Stimulated activated CD4-positive, alpha-beta T cell treated with anti-CD3 and anti-CD28 coated beads, Interleukin-4, amount 100 ng/mL, for 24 hours (primary cell): ENCODE data around the gene LINC00237.

Source experiments
- DNase-seq: peaks from one replicate; pipeline ENCODE4 v3.0.0-alpha.2; 2020

The LINC00237 gene

GRCh38 chr20:21125072-21125848 is 19.1 kb upstream of the LINC00237 start:
- DNase-seq = no peak

- DNase-seq = no peak
Observed at GRCh38 chr20:21124190-21124589, 18.0 kb upstream of the LINC00237 start.

- DNase-seq = no peak
Observed at GRCh38 chr20:21118782-21119181, 12.6 kb upstream of the LINC00237 start.

GRCh38 chr20:21118138-21118537 is 12.0 kb upstream of the LINC00237 start:
- no peak for DNase-seq

GRCh38 chr20:21117521-21117920 is 11.4 kb upstream of the LINC00237 start:
- no peak for DNase-seq

- no peak for DNase-seq
Observed at GRCh38 chr20:21114584-21114983, 8.4 kb upstream of the LINC00237 start.

- no peak for DNase-seq
Observed at GRCh38 chr20:21113697-21114096, 7.5 kb upstream of the LINC00237 start.

GRCh38 chr20:21111416-21111815 is 5.3 kb upstream of the LINC00237 start:
- no peak for DNase-seq

GRCh38 chr20:21110811-21111210 is 4.7 kb upstream of the LINC00237 start:
- no peak for DNase-seq

GRCh38 chr20:21109144-21109543 is 3.0 kb upstream of the LINC00237 start:
- DNase-seq = no peak

GRCh38 chr20:21105429-21106170 is 558 bp downstream of the LINC00237 start:
- no peak for DNase-seq

GRCh38 chr20:21104921-21105320 is 1.2 kb downstream of the LINC00237 start:
- no peak for DNase-seq

GRCh38 chr20:21104466-21104761 is 1.7 kb downstream of the LINC00237 start:
- no peak for DNase-seq

- no peak for DNase-seq
Observed at GRCh38 chr20:21103582-21104465, 2.3 kb downstream of the LINC00237 start.

GRCh38 chr20:21102603-21103311 is 3.4 kb downstream of the LINC00237 start:
- no peak for DNase-seq

- DNase-seq = no peak
Observed at GRCh38 chr20:21101932-21102575, 4.1 kb downstream of the LINC00237 start.

- DNase-seq = no peak
Observed at GRCh38 chr20:21101453-21101931, 4.7 kb downstream of the LINC00237 start.

- DNase-seq = no peak
Observed at GRCh38 chr20:21100578-21101452, 5.3 kb downstream of the LINC00237 start.

GRCh38 chr20:21099751-21100577 is 6.2 kb downstream of the LINC00237 start:
- peak; percentile 42 for DNase-seq
